DOHH2 (cell line): ENCODE measurements around the gene CAPZA1.

Source experiments
- H3F3A ChIP-seq: fragments of 200-600 bp; sonication (generic), shearing (Covaris generic); 2 replicates; pipeline ENCODE4 v1.6.0; 2016; ENCODE audit warnings: antibody characterized with exemption, mild to moderate bottlenecking; ENCODE audit not compliant: control insufficient read depth, insufficient read depth
- H3K27ac ChIP-seq: fragments of 200-600 bp; sonication (generic); 2 replicates; pipeline ENCODE4 v1.5.1; 2014; ENCODE audit warnings: low read depth, mild to moderate bottlenecking, low read length, moderate library complexity
- H3K27me3 ChIP-seq: fragments of 200-600 bp; sonication (generic); 2 replicates; pipeline ENCODE4 v1.6.1; 2014; ENCODE audit warnings: mild to moderate bottlenecking, low read length, mixed read lengths; ENCODE audit not compliant: control insufficient read depth
- H3K36me3 ChIP-seq: fragments of 200-600 bp; sonication (generic); 2 replicates; pipeline ENCODE4 v1.6.1; 2014; ENCODE audit warnings: mild to moderate bottlenecking, low read length, moderate library complexity, mixed read lengths; ENCODE audit not compliant: control insufficient read depth
- H3K4me1 ChIP-seq: fragments of 200-600 bp; sonication (generic); 2 replicates; pipeline ENCODE4 v1.6.1; 2014; ENCODE audit warnings: mild to moderate bottlenecking, low read length, mixed read lengths; ENCODE audit not compliant: control insufficient read depth
- H3K4me2 ChIP-seq: fragments of 200-600 bp; sonication (generic); 2 replicates; pipeline ENCODE4 v1.6.0; 2014; ENCODE audit warnings: mild to moderate bottlenecking, low read length, moderate library complexity
- H3K4me3 ChIP-seq: fragments of 200-600 bp; sonication (generic); 2 replicates; pipeline ENCODE4 v1.5.1; 2014; ENCODE audit warnings: mild to moderate bottlenecking, low read length, mixed read lengths
- H3K79me2 ChIP-seq: fragments of 200-600 bp; sonication (generic); 2 replicates; pipeline ENCODE4 v1.6.1; 2014; ENCODE audit warnings: mild to moderate bottlenecking, low read length, mixed read lengths; ENCODE audit not compliant: control insufficient read depth
- H3K9me2 ChIP-seq: fragments of 200-600 bp; sonication (generic); replicated peaks from 2 replicates; pipeline ENCODE4 v1.6.1; 2014; ENCODE audit warnings: mild to moderate bottlenecking, low read length, mixed read lengths; ENCODE audit not compliant: control insufficient read depth
- H3K9me3 ChIP-seq: fragments of 200-600 bp; sonication (generic); 2 replicates; pipeline ENCODE4 v1.6.1; 2014; ENCODE audit warnings: antibody characterized with exemption, low read length, mixed read lengths; ENCODE audit not compliant: control insufficient read depth, insufficient read depth
- H4K20me1 ChIP-seq: fragments of 200-600 bp; sonication (generic); 2 replicates; pipeline ENCODE4 v1.6.0; 2014; ENCODE audit warnings: low read depth, mild to moderate bottlenecking, antibody characterized with exemption, low read length, moderate library complexity; ENCODE audit not compliant: control insufficient read depth, insufficient read depth
- EZH2phosphoT487 ChIP-seq: fragments of 200-600 bp; sonication (generic); IDR thresholded peaks from 2 replicates; pipeline ENCODE4 v1.6.1; 2017; ENCODE audit warnings: borderline replicate concordance, mild to moderate bottlenecking, antibody characterized with exemption, low read length, moderate library complexity, mixed read lengths
- TF ChIP-seq, protein P1 (sequence below): fragments of 200-600 bp; sonication (generic); IDR thresholded peaks from one replicate; pipeline ENCODE4 v1.5.1; 2014; ENCODE audit warnings: antibody characterized with exemption, mild to moderate bottlenecking, low read depth, low read length; ENCODE audit not compliant: poor library complexity, severe bottlenecking

The CAPZA1 gene

DNA sequence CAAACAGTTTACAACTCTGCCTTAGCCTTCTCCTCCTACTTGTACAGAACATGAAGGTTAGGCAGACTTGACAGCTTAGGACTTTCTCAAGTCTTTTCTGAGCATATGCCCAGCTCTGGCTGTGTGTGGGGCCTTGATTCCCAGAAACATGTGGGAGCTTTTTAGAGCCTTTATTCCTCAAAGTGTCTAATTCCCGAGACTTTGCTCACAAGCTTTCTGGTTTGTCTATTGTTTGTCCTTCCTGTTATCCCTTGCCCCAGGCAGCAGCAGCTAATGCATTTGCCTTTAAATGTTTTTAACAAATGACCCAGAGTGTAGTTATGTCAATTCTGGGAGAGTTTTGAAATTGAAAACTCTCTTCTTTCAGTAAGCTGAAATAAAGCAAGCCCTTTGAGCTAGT, 29.9 kb upstream of the CAPZA1 start:
- peaks cover 10% of the 10 kb centered on the region for H3K36me3 ChIP-seq
- H3F3A ChIP-seq: 0 out of 2 replicates have a peak, but pooled peaks cover 2% of the 10 kb centered on the region
- no peaks in the 10 kb centered on the region for H3K4me1 ChIP-seq

DNA sequence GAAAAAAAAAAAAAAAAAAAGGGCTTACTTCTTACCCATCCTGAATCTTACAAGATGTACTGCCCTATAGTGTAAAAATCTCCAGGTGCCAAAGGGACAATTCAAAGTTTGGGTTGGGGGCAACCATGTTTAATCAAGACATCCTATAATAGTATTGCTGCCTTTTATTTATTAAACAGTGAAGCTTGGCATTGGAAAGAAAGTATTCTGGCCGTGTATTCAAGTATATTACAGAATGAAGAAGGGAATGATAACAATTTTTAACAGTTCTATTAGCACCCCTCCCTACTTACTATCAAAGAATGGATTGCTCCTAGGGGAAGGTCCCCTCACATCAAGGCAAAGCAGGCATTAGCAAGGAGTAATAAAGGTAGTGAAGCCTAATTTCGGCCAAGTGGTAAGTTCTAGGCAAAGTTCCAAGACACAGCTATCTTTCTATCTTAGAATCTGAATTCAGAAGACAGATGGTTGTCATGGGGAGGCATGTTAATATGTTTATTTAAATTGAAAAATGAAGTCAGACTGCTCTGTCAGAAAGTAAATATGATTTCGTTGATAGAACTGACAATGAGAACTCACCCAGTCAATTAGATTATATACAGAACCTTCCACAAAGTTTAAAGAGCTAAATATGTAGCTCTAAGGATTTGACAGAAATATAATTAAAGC, 25.3 kb upstream of the CAPZA1 start:
- Histone ChIP-seq H3K27ac (no peak overlapping the region), H4K20me1 (no peaks in the 10 kb centered on the region), H3K4me1 (no peaks in the 10 kb centered on the region), H3K9me2 (no peaks in the 10 kb centered on the region), H3K9me3 (0 out of 2 replicates have a peak, but pooled peaks cover 4% of the 10 kb centered on the region), H3K4me2 (no peak overlapping the region), H3F3A (0 out of 2 replicates have a peak, but pooled peaks cover 2% of the 10 kb centered on the region), H3K27me3 (no peaks in the 10 kb centered on the region), H3K36me3 (peaks cover 10% of the 10 kb centered on the region), H3K4me3 (no peak overlapping the region), H3K79me2 (no peaks in the 10 kb centered on the region)
- no peak for TF ChIP-seq EZH2phosphoT487
- TF ChIP-seq, protein P1, sequence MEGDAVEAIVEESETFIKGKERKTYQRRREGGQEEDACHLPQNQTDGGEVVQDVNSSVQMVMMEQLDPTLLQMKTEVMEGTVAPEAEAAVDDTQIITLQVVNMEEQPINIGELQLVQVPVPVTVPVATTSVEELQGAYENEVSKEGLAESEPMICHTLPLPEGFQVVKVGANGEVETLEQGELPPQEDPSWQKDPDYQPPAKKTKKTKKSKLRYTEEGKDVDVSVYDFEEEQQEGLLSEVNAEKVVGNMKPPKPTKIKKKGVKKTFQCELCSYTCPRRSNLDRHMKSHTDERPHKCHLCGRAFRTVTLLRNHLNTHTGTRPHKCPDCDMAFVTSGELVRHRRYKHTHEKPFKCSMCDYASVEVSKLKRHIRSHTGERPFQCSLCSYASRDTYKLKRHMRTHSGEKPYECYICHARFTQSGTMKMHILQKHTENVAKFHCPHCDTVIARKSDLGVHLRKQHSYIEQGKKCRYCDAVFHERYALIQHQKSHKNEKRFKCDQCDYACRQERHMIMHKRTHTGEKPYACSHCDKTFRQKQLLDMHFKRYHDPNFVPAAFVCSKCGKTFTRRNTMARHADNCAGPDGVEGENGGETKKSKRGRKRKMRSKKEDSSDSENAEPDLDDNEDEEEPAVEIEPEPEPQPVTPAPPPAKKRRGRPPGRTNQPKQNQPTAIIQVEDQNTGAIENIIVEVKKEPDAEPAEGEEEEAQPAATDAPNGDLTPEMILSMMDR: no peak

More for the DNA sequence above, 29.9 kb upstream of the CAPZA1 start:
- TF ChIP-seq, protein P1: no peak
- Histone ChIP-seq H3K4me2 (no peak overlapping the region), H3K4me3 (no peak overlapping the region), H3K27me3 (no peaks in the 10 kb centered on the region), H4K20me1 (no peaks in the 10 kb centered on the region), H3K79me2 (no peaks in the 10 kb centered on the region), H3K9me2 (no peaks in the 10 kb centered on the region), H3K27ac (no peak overlapping the region), H3K9me3 (0 out of 2 replicates have a peak, but pooled peaks cover 4% of the 10 kb centered on the region)

DNA sequence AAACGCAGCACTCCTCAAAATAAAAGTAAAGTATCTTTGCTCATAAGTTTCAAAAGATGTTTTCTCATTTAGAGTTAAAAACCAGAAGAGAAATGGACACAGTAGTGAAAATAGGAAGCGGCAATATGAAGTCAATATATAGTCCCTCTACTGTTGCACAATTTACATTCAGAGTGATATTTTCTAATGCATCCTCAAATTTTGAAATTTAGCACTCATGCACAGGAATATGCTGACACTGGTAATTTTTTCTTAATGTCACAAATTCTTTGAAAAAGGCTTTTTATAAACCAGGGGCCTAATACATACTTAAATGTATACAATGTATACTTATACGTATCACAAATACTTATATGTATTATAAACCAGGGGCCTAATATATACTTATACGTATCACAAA, 20.2 kb upstream of the CAPZA1 start:
- Histone ChIP-seq H4K20me1 (no peaks in the 10 kb centered on the region), H3K4me1 (no peaks in the 10 kb centered on the region), H3K27ac (no peak overlapping the region), H3F3A (no peaks in the 10 kb centered on the region), H3K79me2 (no peaks in the 10 kb centered on the region), H3K36me3 (0 out of 2 replicates have a peak, but pooled peaks cover 2% of the 10 kb centered on the region), H3K4me2 (no peak overlapping the region), H3K4me3 (no peak overlapping the region), H3K9me3 (no peaks in the 10 kb centered on the region), H3K27me3 (no peaks in the 10 kb centered on the region), H3K9me2 (no peaks in the 10 kb centered on the region)
- no peak for TF ChIP-seq EZH2phosphoT487
- TF ChIP-seq, protein P1: no peak
